GM19372 (cell line): ENCODE results near the gene KRTAP1-5.
"Not testable (repeated sequence)": the region's sequence is repeated elsewhere in the genome, so short reads cannot be mapped to it uniquely, and the experiment has no call there.

Source experiments
- ATAC-seq: cut with Tn5 transposase; IDR thresholded peaks from one replicate; pipeline ENCODE4 v1.9.1; 2021; ENCODE audit warnings: mild to moderate bottlenecking, low read depth, moderate library complexity; ENCODE audit not compliant: unreplicated experiment

KRTAP1-5 gene

DNA sequence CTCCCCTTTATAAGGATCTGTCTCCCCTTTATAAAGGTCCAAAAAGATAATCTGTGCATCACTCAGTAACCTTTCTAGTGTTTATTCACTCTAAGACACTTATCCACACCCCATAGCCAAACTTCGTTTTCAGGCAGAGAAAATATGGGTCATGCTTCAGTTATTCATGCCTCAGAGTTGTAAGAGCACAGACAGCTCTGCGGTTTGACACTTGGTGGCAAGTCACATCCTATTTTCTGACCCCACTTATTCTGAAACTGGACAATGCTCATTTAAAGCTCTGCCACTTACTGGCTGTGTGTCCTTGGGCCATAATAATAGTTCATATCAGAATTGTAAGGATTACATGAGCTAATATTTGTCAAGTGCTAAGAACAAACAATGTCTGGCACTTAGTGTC lies 22.1 kb upstream of the KRTAP1-5 start:
- no peak for ATAC-seq

DNA sequence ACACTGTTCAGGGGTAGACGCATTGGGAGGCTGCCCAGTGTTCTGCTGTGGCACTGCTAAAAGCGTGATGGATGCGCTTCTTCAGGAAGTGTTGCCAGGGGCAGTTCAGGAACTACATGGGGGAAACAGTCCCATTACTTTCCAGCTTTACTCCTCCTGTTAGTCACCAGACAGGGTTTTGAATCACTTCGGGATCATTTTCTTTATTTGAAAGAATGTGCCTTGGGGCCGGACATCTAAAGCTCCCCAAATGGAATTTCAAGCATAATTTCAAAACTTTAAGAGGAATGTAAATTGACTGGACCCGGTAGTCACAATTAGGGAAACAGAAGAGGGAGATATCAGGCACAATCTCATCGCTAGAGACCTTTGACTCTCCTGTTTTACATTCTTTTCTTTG lies 21.4 kb upstream of the KRTAP1-5 start:
- no peak for ATAC-seq

DNA sequence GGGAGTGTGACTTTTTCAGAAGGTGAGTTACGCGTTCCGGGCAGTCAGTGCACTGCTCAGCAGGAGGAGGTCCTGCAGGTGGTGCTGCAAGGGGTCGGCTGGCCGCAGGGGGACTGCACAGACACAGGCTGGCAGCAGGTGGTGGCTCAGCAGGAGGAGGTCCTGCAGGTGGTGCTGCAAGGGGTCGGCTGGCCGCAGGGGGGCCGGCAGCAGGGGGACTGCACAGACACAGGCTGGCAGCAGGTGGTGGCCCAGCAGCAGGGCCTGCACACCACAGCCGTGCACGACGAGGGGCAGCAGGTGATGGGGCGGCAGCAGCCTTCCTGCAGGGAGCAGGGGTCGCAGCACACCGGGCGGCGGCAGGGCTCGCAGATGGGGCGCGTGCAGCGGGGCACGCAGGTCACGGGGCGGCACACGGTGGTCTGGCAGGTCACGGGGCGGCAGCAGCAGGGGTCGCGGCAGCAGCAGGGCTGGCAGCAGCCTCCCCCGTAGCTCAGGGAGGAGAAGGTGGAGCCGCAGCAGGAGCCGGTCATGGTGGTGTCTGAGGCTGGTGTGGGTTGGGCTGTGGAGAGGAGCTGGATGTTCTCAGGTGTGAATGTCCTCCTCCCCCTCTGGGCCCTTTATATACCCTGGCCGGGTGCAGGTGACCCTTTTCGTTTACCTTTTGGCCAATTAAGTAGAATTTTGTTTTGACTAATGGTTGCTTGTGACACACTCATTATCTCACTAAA lies 19.9 kb upstream of the KRTAP1-5 start, which contains the start of gene KRTAP2-1:
Gene KRTAP2-1 (minus strand): TSS at position 582 of the 731 bp plus-strand sequence. CDS start 49 bp downstream, at position 533.
- ATAC-seq = not testable (repeated sequence)

DNA sequence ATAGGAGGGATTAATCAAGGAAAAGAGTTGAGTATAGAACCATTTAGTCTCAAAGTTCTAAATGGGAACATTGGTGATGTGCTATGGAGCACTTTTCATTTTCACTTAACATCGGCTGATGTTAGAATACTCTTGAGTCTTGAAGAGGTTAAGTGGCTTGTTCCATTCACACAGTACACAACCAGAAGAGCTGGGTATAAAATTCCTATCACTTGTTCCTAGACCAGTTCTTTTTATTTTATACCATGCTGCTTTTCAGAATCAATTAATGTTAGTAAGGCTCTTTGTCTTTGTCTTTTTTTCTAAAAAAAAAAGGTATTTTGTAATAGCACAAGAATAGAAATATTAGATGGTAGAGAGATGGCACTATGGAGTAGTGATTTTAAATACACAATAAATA lies 15.9 kb upstream of the KRTAP1-5 start:
- ATAC-seq = no peak

DNA sequence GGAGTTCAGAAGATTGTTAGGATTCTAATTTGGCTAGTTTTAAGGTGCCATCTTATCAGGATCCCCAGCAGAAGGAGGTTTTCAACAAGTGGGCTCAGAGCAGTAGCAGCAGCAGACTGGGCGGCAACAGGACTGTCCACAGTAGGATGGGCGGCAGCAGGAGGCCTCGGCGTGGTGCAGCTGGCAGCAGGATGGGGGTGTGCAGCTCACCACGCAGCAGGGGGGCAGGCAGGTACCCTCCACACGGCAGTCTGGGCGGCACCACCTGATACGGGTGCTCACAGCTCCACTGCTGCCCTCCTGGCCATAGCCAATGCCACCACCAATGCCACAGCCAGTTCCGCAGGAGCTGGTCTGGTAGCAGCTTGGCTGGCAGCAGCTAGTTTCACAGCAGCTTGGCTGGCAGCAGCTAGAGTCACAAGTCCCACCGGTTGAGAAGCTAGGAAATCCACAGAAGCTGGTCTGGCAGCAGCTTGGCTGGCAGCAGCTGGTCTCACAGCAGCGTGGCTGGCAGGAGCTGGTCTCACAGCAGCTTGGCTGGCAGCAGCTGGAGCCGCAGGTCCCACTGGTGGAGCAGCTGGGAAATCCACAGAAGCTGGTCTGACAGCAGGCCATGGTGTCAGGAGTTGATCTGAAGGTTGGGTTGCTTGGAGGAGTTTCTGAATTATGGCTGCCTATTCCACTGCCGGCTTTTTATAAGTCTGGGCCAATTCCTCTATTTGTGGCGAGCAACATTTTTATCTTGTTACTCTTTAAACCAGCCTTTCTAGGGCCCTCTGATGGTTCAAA lies 14.0 kb upstream of the KRTAP1-5 start, which contains the start of gene KRTAP1-1:
Gene KRTAP1-1 (minus strand): TSS at position 668 of the 789 bp plus-strand sequence. CDS start 53 bp downstream, at position 615.
- not testable (repeated sequence) for ATAC-seq

DNA sequence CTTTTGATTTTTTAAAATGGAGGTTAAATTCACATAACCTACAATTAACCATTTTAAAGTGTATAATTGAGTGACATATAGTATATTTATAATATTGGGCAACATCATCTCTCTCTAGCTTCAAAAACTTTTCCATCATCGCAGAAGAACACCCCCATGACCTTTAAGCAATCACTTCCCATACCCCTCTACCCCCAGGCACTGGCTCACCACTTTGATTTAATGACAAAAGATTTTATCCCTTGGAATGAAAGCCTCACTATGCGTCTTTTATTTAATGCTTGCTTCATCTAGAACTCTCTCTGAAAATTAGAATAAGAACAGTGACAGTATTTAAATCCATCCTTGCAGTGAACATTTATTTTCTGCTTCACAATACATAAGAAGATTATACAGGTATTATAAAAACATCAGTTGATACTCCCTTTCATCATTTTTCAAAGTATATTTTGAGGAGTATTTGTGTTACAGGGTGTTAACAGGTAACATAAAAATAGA lies 10.9 kb upstream of the KRTAP1-5 start:
- ATAC-seq = no peak

DNA sequence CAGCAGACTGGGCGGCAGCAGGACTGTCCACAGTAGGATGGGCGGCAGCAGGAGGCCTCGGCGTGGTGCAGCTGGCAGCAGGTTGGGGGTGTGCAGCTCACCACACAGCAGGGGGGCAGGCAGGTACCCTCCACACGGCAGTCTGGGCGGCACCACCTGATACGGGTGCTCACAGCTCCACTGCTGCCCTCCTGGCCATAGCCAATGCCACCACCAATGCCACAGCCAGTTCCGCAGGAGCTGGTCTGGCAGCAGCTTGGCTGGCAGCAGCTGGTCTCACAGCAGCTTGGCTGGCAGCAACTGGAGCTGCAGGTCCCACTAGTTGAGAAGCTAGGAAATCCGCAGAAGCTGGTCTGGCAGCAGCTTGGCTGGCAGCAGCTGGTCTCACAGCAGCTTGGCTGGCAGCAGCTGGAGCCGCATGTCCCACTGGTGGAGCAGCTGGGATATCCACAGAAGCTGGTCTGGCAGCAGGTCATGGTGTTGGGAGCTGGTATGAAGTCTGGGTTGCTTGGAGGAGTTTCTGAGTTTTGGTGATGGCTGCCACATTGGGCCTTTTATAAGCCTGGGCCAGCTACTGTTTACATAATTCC lies 7.4 kb upstream of the KRTAP1-5 start, which contains the start of gene KRTAP1-3:
Gene KRTAP1-3 (minus strand): TSS at position 529 of the 590 bp plus-strand sequence. CDS start 53 bp downstream, at position 476.
- not testable (repeated sequence) for ATAC-seq

DNA sequence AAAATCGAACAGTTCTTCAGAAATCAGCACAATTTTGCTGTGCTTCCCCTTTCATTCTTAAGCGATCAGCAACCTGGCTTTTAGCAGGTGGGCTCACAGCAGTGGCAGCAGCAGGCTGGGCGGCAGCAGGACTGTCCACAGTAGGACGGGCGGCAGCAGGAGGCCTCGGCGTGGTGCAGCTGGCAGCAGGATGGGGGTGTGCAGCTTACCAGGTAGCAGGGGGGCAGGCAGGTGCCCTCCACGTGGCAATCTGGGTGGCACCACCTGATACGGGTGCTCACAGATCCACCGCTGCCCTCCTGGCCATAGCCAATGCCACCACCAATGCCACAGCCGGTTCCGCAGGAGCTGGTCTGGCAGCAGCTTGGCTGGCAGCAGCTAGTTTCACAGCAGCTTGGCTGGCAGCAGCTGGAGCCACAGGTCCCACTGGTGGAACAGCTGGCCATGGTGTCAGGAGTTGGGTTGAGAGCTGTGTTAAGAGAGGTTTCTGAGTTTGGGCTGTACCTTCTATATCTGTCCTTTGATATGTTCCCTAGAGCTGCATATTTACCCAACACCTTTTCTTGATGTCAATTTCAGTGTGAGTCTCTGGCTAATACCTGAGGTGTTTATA lies 2.7 kb upstream of the KRTAP1-5 start, which contains the start of gene KRTAP1-4:
Gene KRTAP1-4 (minus strand): TSS at position 563 of the 613 bp plus-strand sequence. CDS start 117 bp downstream, at position 446.
- ATAC-seq = no peak

DNA sequence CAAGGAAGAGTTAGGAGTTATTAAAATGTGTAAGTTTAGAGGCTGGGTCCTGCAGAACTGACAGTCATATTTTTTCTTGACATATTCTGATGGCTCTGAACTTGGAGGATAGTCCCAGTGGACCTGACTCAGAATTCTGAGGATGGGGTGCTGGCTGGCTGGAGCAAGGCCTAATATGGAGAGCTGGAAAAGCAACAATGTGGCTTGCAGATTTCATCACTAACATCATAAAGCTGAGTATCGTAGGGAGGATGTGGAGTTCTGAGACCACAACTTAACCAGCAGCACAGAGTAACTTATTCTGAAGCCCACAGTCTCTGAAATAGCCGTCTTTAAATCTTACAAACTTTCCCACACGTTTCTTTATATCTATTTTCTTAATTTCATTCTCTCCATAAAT lies 2.3 kb downstream of the KRTAP1-5 start:
- ATAC-seq = no peak

DNA sequence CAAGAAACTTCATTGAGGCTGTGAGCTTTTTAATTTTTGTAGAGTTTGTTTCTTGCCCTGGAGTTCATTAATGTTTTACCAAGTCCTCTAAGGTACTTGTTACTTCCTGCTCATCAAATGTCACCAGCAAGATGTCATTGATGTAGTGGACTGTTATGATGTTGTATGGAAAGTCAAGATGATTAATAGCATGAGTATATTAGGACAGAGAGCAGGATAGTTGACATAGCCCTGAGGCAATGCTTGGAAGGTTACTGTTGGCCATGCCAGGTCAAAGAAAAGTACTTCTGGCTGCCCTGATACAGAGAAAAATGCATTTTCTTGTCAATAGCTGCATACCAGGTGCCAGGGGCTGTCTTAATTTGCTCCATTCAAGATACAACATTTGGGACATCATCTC lies 6.7 kb downstream of the KRTAP1-5 start:
- no peak for ATAC-seq

DNA sequence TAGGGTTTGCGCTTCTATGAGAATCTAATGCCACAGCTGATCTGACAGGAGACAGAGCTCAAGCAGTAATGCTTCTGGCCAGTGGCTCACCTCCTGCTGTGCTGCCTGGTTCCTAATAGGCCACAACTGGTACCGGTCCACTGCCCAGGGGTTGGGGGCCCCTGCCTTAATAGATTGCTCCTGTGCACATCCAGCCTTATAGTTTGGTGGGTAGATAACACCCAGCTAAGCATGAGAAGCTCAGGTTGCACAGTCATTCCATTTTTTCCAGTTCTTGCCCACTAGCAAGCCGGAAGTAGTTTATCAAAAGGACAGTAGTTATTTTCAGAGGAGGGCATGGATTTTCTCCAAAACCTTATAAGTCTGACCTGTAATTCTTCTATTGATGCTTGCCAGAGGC lies 7.6 kb downstream of the KRTAP1-5 start:
- no peak for ATAC-seq

DNA sequence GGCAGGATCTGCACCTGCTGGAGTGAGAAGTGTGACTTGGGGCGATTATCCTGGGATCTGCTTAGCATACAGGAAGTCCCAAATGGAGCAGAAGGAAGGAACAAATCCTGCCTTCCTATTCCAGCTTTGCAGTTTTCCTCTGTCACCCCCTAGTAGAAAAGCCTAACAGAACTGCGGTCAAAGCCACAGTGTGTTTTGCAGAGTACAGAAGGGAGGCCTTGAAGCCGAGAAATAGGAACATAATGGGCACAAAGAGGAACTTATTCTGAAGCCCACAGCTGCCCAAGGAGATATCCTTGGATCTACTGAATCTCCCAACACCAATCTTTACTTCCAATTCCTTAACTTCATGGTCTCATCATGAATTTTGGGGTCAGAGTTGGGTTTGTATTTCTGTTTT lies 8.5 kb downstream of the KRTAP1-5 start:
- no peak for ATAC-seq

DNA sequence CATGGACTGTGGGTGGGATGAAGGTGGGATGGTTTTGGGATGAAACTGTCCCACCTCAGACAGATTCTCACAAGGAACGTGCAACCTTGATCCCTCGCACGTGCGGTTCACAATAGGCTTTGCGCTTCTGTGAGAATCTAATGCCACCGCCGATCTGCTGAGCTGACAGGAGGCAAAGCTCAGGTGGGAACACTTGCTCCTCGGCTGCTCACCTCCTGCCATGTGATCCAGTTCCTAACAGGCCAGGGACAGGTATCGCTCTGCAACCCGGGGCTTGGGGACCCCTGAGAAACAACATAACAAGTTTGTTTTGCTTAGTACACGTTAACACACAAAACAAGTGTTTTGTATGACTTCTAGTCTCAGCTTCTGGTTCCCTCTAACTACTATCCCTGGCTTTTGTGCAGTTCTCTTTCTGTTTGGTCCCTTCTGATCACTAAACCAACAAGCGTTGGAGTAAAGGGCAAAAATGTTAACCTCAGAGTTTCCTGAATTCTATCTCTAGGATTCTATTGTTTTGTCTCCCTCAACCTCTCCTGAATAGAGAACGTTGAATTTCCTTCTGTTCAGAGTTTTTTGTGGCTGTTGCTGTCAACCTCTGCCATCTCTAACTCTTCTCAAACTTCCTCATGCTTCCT lies 10.3 kb downstream of the KRTAP1-5 start:
- no peak for ATAC-seq

DNA sequence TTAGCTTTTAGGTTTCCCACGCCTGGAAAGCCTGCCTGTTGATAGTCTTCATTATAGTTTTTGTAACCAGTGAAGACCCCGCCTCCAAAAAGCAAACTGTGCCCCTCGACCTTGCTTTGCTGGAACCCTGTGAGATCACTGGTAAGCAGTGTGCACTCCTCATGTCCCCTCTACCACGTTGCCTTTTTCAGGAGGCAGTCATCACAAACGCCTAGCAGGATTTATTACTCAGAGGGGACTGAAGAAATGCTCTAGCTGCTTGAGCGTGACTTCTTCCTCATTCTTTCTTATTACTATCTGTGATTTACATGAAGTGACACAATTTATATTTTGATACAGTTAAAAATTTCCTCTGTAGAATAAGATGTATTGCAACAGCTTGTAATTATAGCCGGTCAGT lies 11.6 kb downstream of the KRTAP1-5 start:
- ATAC-seq = no peak

DNA sequence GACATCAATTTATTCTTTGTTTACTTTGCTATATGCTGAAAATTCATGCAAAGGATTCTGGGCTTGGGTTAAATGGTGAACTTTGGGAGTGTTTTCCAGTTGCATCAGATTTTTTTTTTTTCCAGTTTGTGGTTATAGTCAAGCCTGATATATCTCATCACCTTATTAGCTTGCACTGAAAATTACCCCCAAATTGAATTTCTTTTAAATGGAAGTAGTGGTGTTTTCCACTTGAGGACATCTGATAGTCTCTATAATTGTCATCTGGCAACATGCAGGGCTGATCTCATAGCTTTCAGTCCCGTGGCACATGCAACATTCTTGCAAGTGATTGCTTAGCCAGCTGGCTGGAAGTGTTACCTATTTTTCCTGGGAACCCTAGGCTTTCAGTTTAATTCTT lies 13.4 kb downstream of the KRTAP1-5 start:
- no peak for ATAC-seq

DNA sequence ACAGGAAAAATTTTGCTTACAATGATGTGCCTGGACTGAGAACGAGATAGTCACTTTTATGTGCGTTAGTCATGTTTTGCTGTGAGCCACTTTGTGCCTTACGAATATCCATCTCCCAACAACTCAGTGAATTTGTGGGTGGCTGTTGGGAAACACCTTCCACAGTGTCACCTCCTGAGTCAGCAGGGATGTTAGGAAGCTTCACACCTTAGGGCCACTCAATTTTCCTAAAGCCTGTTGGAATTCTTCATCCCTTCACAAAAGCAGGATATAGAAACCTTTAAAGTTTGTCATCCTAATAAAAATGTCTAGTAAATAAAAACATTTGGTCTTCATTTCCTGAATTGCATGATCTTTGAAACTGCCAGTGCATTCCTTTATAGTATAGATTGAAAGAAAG lies 13.8 kb downstream of the KRTAP1-5 start:
- no peak for ATAC-seq

DNA sequence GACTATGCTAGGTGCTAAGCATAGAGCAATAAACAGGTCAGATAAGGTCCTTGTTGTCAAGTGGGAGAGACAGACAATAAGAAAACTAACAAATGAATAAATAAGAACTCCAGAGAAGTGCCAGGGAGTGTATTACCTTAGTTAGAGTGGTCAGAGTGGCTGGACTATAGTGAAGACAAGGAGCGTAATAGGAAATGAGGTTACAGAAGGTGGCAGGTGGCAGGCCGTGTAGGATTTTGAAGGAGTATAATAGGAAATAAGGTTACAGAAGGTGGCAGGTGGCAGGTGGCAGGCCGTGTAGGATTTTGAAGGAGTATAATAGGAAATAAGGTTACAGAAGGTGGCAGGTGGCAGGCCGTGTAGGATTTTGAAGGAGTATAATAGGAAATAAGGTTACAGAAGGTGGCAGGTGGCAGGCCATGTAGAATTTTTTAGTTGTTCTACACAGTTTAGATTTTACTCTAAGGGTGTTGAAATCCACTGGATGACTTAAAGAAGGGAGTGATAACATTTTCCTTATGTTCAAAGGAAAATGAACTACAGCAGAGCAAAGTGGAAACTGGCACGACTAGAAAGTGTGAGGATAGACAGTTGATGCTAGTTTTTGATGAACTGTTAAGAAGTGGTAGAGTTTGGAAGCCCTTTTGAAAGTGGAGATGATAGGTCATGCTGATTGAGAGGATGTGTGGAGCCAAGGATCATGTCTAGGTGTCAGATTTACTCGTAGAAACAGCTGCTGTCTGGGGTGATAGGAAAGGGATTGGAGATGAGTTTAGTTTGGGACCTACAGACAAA lies 14.5 kb downstream of the KRTAP1-5 start:
- no peak for ATAC-seq

DNA sequence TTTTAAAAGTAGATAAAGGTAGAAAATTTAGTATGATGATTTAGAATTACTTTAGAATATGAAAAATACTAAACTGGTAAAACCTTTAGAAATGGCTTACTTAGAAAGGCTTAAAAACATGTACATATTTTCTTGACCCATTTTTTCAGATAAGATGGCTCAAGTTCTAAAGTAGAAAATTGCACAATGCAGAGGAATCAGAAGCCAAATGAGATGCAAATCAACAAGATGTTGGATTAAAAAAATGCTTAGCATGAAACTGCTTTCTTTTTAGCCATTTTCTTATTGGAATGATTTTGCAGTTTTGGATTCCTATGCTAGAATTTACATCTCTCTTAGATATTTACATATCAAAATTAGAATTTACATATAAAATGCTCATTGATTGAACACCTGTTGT lies 16.6 kb downstream of the KRTAP1-5 start:
- no peak for ATAC-seq

DNA sequence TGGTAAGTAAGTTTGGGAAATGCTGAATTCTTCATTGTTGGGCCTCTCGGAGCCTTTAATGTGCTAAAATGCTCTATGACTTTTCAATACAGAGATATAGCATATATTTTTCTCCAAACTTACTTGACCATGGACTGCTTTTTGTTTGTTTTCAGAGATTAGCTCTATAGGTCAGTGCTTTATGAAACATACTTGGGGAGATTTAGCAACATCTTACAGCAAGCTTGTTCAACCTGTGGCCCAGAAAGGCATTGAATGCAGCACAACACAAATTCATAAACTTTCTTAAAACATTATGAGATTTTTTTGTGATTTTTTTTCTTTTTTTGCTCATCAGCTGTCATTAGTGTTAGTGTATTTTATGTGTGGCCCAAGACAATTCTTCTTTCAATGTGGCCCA lies 17.1 kb downstream of the KRTAP1-5 start:
- ATAC-seq = no peak
